Measurements from ENCODE around the gene TMEM131.

The TMEM131 gene

GRCh38 chr2:97752342-97753334 lies 243.1 kb downstream of the TMEM131 start:
- DNase-seq, result no peak

DNA sequence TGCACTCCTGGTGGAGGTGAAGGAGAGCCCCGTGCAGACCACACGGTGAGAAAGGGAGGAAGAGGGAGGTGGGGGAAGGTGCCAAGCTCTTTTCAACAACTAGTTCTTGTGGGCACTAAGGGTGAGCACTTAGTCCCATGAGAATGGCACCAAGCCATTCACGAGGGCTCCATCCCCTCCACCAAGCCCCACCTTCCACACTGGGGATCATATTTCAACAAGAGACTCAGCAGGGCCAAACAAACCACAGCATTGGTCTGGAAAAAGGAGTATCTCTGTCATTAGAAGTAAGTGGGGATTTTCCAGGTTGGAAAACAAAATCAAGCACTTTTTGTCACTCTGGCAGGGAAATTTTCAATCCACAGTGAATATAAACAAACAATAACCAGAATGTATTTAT lies 244.0 kb downstream of the TMEM131 start:
- DNase-seq, result no peak

DNA sequence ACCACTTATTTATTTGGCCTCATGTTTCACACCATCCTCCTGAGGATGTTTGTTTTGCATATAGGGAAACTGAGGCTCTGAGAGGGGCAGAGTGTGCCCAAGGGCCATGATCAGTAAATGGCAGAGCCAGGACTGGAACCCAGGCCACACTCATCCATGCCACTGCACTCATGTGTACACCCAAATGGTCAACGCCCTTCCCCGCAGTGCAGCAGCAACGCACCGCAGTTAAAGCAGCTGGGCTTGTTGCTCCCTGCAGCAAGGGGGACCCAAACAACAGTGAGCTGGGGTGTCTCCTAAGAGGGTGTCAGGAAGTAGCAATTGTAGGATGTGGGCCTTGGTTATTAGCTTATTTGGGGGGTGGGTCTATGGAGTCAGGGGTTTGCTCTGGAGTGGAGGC lies 245.7 kb downstream of the TMEM131 start:
- no peak for DNase-seq

- DNase-seq, result no peak
Observed at GRCh38 chr2:97749581-97749980, 246.2 kb downstream of the TMEM131 start.

DNA sequence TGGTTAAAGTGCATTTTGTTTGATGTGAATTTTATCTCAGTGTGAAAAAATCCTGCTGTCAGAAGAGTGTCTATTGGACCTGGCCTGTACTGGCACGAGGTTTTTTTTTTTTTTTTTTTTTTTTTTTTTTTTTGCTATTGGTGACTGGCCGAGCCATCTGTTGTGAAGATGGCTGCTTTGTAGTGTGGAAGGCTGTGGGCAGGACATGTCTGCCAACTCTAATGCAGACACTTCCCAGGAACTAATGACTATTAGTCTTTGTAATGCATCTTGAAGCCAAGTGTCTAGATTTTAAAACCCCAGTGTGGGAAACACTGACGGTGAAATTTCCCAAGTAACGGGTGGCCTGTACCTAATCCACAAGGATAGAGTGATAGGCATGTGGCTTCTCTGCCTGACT lies 248.0 kb downstream of the TMEM131 start:
- DNase-seq, result no peak

DNA sequence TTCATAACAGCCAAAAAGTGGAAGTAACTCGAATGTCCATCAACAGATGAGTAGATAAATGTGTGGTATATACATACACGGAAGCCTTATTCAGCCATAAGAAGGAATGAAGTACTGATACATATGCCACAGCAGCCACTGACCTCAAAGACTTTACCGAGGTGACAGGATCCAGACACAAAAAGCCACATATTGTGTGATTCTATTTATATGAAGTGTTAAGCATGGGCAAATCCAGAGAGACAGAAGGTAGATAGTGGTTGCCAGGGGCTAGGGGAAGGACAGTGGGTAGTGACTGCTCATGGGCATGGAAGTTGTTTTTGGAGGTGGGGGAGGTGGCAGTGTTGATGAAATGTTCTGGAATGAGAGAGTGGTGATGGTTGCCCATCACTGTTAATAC lies 248.5 kb downstream of the TMEM131 start:
- no peak for DNase-seq

DNA sequence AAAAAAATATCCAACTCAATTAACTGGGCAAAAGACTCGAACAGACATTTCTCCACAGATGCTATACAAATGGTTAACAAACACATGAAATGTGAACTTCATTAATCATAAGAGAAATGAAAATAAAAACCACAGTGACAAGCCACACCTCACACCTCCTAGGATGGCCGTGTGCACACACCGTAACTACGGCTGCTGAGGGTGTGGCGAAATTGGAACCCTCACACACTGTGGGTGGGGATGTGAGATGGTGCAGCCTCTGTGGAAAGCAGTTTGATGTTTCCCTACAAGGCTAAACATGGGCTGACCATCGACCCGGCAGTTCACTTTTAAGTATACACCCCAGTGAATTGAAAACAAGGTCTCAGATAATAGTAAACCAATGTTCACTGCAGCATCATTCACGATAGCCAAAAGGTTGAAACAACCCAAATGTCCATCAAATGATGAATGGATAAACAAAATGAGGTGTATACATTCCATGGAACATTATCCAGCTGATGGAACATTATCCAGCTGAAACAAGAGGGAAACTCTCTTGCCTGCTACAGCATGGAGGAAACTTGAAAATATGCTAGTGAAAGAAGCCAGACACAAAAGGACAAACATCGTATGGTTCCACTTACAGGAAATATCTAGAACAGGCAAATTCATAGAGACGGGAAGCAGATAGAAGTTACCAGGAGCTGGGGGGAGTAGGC lies 250.1 kb downstream of the TMEM131 start:
- DNase-seq, result no peak

DNA sequence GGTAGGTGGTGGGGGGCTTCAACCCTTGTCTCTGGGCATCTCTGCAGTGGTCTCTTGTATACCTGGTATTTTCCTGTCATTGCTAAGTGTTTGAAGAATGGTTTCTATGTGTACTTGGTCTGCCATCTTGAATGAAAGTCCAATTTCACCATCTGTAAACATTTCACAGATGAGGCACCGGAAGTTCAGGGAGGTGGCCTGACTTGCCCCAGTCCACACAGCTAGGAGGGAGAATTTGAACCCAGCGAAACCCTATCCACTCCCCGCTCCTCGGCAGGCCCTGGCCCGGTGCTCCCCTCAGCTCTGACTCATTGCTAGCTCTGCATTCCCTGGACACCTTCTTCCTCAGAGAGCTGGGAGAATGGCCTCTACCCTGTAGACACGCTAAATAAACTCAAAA lies 251.8 kb downstream of the TMEM131 start:
- DNase-seq, result no peak

GRCh38 chr2:97742381-97742847 lies 253.3 kb downstream of the TMEM131 start:
- DNase-seq, result no peak

- no peak for DNase-seq
Observed at GRCh38 chr2:97741686-97742085, 254.1 kb downstream of the TMEM131 start.

DNA sequence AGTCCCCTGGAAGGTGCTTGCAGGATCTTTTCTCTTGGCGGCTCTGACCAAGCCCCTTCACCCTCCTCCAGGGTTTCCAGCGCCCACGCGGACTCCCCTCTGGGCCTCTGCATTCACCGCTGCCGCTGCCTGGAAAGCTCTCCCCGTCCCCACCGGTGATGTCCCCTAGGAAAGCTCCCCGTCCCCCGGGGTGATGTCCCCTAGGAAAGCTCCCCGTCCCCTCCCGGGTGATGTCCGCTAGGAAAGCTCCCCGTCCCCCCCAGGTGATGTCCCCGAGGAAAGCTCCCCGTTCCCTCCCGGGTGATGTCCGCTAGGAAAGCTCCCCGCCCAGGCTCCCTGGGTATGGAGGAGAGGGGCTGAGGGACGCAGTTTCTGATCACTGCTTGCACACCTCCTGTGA lies 254.5 kb downstream of the TMEM131 start:
- no peak for DNase-seq

DNA sequence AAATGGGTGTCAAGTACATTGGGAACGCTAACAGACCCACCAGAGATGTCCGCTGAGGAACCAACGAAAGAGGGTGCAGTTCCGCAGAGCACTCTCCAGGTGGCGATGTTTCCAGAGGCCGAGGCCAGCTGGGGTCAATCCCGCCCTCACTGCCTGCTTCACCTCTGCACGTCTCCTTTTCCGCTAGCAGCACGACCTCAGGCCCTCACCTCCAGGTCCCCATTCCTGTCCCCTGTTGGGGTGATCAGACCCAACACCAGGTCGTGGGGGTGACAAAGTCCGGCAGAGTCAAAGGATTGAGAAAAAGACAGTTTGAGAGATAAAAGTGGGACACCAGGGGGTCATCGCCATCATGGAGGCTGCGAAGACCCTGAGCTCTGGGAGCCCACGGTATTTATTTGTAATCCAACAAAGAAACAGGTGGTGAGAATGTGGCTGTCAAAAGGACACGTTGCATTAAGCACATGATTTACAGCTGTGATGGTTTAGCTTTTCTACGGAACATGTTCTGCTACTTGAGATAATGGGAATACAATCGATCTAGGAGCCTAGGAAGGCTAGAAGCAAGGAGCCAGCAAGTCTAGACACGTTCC lies 255.1 kb downstream of the TMEM131 start:
- DNase-seq, result no peak

DNA sequence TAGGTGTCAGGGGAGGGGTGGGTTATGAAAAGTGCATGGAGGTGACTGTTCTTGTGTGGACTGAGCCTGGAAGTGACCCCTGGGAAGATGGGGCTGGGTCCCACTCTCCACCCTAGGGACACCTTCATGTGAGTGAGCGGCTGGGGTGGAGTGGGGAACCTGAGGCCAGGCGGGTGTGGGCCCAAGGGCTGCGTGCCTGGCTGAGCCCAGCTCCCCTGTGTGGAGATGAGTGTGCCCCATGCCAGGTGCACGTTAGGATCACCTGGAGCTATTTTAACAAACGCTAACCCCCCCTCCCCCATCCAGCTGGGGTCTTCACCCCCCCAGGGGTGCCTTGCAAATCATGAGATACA lies 255.9 kb downstream of the TMEM131 start:
- no peak for DNase-seq

GRCh38 chr2:97739020-97739892 lies 256.5 kb downstream of the TMEM131 start:
- DNase-seq, result no peak

GRCh38 chr2:97738179-97739019 lies 257.3 kb downstream of the TMEM131 start:
- DNase-seq, result no peak

- no peak for DNase-seq
Observed at GRCh38 chr2:97737421-97738178, 258.1 kb downstream of the TMEM131 start.

DNA sequence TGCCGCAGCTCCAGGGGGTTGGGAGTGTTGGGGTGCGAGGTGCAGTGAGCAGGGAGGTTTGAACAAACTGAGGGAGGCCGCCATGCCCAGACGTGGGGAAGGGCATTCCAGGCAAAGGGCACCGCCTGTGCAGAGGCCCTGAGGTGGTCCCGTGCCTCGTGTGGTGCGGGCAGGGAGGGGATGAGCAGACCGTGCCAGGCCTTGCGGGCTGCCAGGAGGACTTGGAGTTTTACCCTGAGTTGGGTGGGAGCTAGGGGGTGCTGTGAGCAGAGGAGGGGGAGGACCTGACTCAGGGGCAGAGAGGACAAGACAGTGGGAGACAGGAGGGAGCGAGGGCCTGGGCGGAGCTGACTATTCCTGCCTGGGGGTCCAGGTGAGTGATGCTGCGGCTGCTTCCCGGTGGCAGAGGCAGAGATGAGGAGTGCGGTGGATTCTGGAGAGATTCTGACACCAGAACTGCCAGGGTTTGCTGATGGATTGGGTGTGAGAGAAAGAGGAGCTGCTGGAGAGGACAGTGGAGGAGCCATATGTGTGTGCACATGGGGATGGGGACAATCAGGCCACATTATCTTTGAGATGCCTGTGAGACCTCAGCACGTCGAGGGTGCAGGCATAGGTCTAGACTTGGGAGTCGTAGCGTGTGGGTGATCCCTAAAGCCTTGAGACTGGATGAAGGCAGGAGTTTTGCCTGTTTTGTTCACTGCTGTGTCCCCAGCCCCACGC lies 259.0 kb downstream of the TMEM131 start:
- no peak for DNase-seq

DNA sequence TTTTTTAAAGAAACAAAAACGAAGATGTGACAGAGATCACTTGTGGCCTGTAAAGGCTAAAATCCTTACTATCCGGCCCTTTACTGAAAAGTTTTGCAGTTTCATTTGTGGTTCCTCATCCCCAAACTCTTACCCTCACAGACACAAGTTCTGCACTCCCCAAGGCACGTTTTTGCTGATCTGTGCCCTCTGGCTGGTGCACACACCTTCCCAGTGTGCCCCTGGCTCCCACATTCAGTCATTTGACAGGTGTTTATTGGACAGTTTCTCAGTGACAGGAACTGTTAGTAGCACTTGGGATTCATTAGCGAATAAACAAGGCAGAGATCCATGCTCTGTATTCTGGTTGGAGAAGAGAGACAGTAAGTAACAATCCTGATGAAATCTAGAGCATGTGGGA lies 259.6 kb downstream of the TMEM131 start:
- no peak for DNase-seq

- no peak for DNase-seq
Observed at GRCh38 chr2:97735161-97735561, 260.6 kb downstream of the TMEM131 start.
